HG03457 (cell line): ENCODE measurements around the gene SYT11.

ENCODE experiments used
- ATAC-seq: cut with Tn5 transposase; IDR thresholded peaks from one replicate; pipeline ENCODE4 v1.9.1; 2021; ENCODE audit warnings: moderate number of reproducible peaks; ENCODE audit not compliant: unreplicated experiment

The SYT11 gene

DNA sequence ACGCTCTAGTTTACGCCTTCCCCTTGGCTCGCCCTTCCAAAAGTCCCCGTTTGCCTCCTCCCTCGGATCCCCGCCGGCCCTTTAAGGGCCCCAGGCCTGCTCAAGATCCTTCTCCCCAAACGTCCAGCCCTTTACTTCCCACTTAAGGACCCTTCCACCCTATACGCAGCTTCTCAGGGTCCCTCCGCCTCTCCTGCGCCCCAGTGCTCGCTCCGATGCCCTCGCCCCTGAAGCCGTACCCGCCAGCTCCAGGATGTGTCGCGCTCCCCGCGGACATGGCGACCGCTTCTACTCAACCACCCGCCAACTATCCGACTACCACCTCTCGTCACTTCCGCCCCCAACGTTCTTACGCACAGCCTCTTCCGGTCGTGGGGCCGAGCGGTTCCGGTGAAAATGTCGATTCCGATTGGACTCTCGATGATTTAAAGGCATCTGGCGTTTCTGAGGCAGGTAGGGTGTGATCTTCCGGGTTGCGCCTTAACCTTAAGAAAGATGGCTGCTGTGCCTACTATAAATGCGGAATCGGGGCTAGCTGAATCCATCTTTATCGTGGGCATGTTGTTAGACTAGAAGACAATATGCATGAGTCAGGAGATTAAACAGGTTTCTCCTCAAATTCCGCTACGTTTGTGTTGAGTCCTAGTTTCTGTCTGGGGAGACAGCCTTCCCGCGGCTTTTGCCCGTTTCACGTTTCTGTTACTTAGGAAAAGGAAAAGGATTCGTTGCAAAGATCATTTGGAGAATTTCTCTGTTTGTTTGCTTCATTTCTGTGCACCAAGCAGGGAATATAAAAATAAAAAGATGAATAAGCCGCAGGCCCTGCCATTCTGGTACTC lies 74.9 kb downstream of the SYT11 start, which contains the start of gene KHDC4:
TSS of gene KHDC4 (minus strand) at position 317 of the 839 bp plus-strand sequence. CDS start at position 277, 40 bp downstream.
- ATAC-seq = peak; percentile 71
